Ovary (tissue), 9 donors: Measurements from ENCODE around the gene MGAT5. TPM values are rescaled to one million over a fixed set of nuclear protein-coding genes. Genes with fewer than 3 reads are reported as not detected.
A peak's percentile ranks its signal among the peaks of the same experiment; 100 is the strongest.

Experiments used
- DNase-seq, 5 donors: peaks; one replicate each; pipeline ENCODE4 v3.0.0-alpha.2; 2019 to 2020
- H3K27ac ChIP-seq, 2 donors: fragments of 200-600 bp; one replicate each; pipeline versions ENCODE4 v1.5.1 to v1.8.0; 2019 to 2022
- H3K27me3 ChIP-seq: fragments of 200-600 bp; one replicate; pipeline ENCODE4 v1.8.0; 2022
- H3K36me3 ChIP-seq: fragments of 200-600 bp; sonication (generic); one replicate; pipeline ENCODE4 v1.5.1; 2019
- H3K4me1 ChIP-seq: one replicate; pipeline ENCODE4 v1.8.1; 2013; ENCODE audit warnings: mild to moderate bottlenecking, moderate library complexity; ENCODE audit not compliant: insufficient read depth
- H3K4me3 ChIP-seq: fragments of 200-600 bp; sonication (generic); one replicate; pipeline ENCODE4 v1.5.1; 2017
- H3K9me3 ChIP-seq, 2 donors: fragments of 200-600 bp in 1 of 2; sonication (generic) in 1 of 2; one replicate each; pipeline versions ENCODE4 v1.5.1 to v1.8.1; 2013 to 2019; ENCODE audit warnings: mild to moderate bottlenecking in 1 of 2, moderate library complexity in 1 of 2
- EP300 ChIP-seq: sonication (generic); formaldehyde crosslinking; IDR thresholded peaks from one replicate; pipeline ENCODE4 v1.6.1; 2017; ENCODE audit warnings: antibody characterized with exemption
- POLR2A ChIP-seq: fragments of 450-650 bp; IDR thresholded peaks from one replicate; pipeline ENCODE4 v1.6.1; 2017; ENCODE audit warnings: antibody characterized with exemption, mild to moderate bottlenecking, moderate library complexity
- WGBS, 3 donors: extraction: QIAGEN DNeasy Blood & Tissue Kit in 1 of 3; methylation state at CpG; one replicate each; pipeline versions ENCODE4 v1.1.5 to v1.1.7; 2013 to 2017; 5-methylcytosine and 5-hydroxymethylcytosine counted together
- intact Hi-C, 4 donors: fragments of 100-400 bp; cut with DNase I; formaldehyde crosslinking; loops; one replicate each; pipeline versions ENCODE4 v1.11.0 to v1.15.1; 2022 to 2023
- polyA plus RNA-seq, 2 donors: library from polyadenylated mRNA; stranded (reverse); fragments of 200-250 nt in 1 of 2; fragments of 350-450 nt in 1 of 2; fragmentation: Illumina TruSeq in 1 of 2; extraction: RNeasy Lipid Tissue Mini Kit (QIAGEN cat#74804) in 1 of 2; gene quantifications; one replicate each; pipeline ENCODE4 v1.2.3, GENCODE V29; 2013 to 2014
- total RNA-seq, 7 donors: library from RNA; depleted of rRNA in 2 of 7; stranded (reverse); fragments of >200 nt in 2 of 7; fragmentation: NEBNext Ultra II Directional in 3 of 7; extraction: Animal tissue kit (Norgen Biotek cat#: 25700) in 3 of 7; gene quantifications; one replicate each; pipeline versions ENCODE4 v1.1.0 to v1.2.4, GENCODE V29; 2016 to 2023
- TF ChIP-seq, protein P1 (sequence below), 3 donors: fragments of 450-650 bp in 2 of 3; fragments of 200-600 bp in 1 of 3; IDR thresholded peaks; one replicate each; pipeline versions ENCODE4 v1.5.1 to v1.8.0; 2016 to 2022; ENCODE audit warnings: antibody characterized with exemption in 3 of 3, mild to moderate bottlenecking in 1 of 3
- donor health status: DM: no; HTN: no; CAD: no; lungs with moderate emphysema.
- donor health status: DM: no; HTN: no; CAD: no.
- donor health status: Bipolar disorder and iron deficiency.
- donor health status: DM: yes; HTN: yes; CAD: no.
- donor health status: DM: no; HTN: no; CAD: no.
- donor health status: DM: yes; HTN: yes; CAD: no.

MGAT5 gene
- total and polyA plus RNA-seq, 9 donors: 11.3 to 61.2 (median 32.4) TPM

GRCh38 chr2:134277223-134277622 is 23.4 kb downstream of the MGAT5 start:
- no peaks in the 10 kb centered on the region for H3K27me3 ChIP-seq
- no peaks in the 10 kb centered on the region for H3K9me3 ChIP-seq
- no peaks in the 10 kb centered on the region for H3K36me3 ChIP-seq
- peaks cover 13% of the 10 kb centered on the region for H3K4me1 ChIP-seq
- WGBS, 3 donors: 91 to 96% (median 96%) methylated on average over 4 of the region's 4 CpGs
- no peak overlapping the region for H3K4me3 ChIP-seq
- intact Hi-C loops: no loop called here
- no peak overlapping the region for H3K27ac ChIP-seq
- DNase-seq: no peak
- no peak for TF ChIP-seq POLR2A
- TF ChIP-seq EP300: no peak
- TF ChIP-seq, protein P1, sequence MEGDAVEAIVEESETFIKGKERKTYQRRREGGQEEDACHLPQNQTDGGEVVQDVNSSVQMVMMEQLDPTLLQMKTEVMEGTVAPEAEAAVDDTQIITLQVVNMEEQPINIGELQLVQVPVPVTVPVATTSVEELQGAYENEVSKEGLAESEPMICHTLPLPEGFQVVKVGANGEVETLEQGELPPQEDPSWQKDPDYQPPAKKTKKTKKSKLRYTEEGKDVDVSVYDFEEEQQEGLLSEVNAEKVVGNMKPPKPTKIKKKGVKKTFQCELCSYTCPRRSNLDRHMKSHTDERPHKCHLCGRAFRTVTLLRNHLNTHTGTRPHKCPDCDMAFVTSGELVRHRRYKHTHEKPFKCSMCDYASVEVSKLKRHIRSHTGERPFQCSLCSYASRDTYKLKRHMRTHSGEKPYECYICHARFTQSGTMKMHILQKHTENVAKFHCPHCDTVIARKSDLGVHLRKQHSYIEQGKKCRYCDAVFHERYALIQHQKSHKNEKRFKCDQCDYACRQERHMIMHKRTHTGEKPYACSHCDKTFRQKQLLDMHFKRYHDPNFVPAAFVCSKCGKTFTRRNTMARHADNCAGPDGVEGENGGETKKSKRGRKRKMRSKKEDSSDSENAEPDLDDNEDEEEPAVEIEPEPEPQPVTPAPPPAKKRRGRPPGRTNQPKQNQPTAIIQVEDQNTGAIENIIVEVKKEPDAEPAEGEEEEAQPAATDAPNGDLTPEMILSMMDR (IDR thresholded peaks at IDR 0.05): no peak

DNA sequence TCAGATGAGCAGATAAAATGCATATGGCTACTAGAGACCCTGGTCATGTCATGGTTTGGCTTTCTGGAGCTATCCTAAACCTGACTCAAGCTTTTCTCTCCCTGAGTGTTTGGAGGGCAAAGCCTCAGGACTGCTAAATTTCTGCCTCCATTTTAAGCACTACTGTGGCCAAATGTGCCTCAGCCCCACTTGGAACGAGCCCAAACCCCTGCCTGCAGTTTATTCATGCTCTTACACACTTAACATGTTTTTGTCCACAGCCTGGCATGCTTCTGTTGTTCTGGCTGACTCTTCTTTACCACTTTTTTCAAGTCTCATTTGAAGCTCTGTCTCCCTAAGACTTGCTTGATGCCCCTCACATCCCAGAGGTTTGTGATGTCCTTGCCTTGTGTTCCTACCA is 24.7 kb downstream of the MGAT5 start:
- no peaks in the 10 kb centered on the region for H3K9me3 ChIP-seq
- H3K4me3 ChIP-seq: no peak overlapping the region
- H3K27me3 ChIP-seq: no peaks in the 10 kb centered on the region
- H3K36me3 ChIP-seq: no peaks in the 10 kb centered on the region
- 2 to 27% (median 16%) methylated on average over 1 of the region's 1 CpG for WGBS, 3 donors
- no peak overlapping the region for H3K27ac ChIP-seq
- TF ChIP-seq, protein P1 (IDR thresholded peaks at IDR 0.05): no peak
- TF ChIP-seq EP300 (no peak), POLR2A (no peak)
- peaks cover 13% of the 10 kb centered on the region for H3K4me1 ChIP-seq
- DNase-seq: peak in 3 of 5 donors; percentile 34 to 52 (median 41)
- intact Hi-C loops: no loop called here

DNA sequence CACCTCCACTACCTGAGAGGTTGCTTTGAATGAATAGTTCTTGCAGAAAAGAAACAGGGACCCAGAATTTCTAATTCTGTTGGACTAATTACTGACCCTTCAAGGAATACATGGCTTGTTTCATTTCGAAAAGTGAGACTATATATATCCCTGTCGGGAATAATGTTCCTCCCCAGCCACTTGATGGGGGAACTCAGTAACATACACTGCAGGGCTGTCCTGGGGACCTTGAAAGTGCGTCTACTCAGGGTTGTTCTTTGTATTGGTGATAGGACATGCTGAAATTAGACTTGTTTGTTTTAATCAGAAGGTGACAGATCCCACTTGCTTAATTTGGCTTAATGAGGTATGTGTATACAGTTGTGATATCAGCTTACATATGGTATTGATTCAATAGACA is 25.5 kb downstream of the MGAT5 start:
- DNase-seq: no peak
- H3K27ac ChIP-seq: no peak overlapping the region
- H3K4me1 ChIP-seq: peaks cover 13% of the 10 kb centered on the region
- WGBS, 3 donors: 57 to 62% (median 59%) methylated on average over 3 of the region's 3 CpGs
- no peak overlapping the region for H3K4me3 ChIP-seq
- intact Hi-C loops: no loop called here
- TF ChIP-seq EP300: no peak
- H3K27me3 ChIP-seq: no peaks in the 10 kb centered on the region
- no peaks in the 10 kb centered on the region for H3K9me3 ChIP-seq
- no peaks in the 10 kb centered on the region for H3K36me3 ChIP-seq

DNA sequence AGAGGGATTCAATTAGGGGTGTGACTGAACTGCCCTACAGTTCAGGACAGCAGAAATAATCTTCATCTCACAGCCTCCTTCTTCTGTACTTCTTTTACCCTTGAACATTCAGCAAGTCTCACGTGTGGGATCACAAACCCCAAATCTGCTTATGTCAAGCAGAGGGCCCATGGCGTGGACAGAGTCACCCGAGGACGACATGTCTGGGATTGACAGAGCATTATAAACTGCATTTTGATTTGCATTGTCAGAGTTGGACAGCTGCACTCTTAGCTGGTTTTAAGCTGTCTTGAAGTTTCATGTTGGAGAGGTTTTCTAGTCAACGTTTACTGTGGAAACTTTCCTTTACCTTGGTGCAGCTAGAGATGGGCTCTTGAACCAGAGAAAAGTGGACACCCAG is 26.4 kb downstream of the MGAT5 start:
- Histone ChIP-seq H3K4me1 (peaks cover 13% of the 10 kb centered on the region), H3K27me3 (no peaks in the 10 kb centered on the region), H3K9me3 (no peaks in the 10 kb centered on the region), H3K4me3 (no peak overlapping the region), H3K27ac (no peak overlapping the region), H3K36me3 (no peaks in the 10 kb centered on the region)
- 62 to 78% (median 65%) methylated on average over 5 of the region's 5 CpGs for WGBS, 3 donors
- intact Hi-C loops: no loop called here
- TF ChIP-seq EP300: no peak
- TF ChIP-seq POLR2A: no peak
- TF ChIP-seq, protein P1 (IDR thresholded peaks at IDR 0.05): no peak
- no peak for DNase-seq

- Histone ChIP-seq H3K4me3 (no peak overlapping the region), H3K36me3 (no peaks in the 10 kb centered on the region), H3K27me3 (no peaks in the 10 kb centered on the region), H3K9me3 (no peaks in the 10 kb centered on the region), H3K27ac (no peak overlapping the region), H3K4me1 (peaks cover 13% of the 10 kb centered on the region)
- TF ChIP-seq, protein P1 (IDR thresholded peaks at IDR 0.05): no peak
- TF ChIP-seq EP300 (no peak), POLR2A (no peak)
- no peak for DNase-seq
- 89 to 96% (median 95%) methylated on average over 4 of the region's 4 CpGs for WGBS, 3 donors
- intact Hi-C loops: no loop called here
Observed at GRCh38 chr2:134280726-134281125, 26.9 kb downstream of the MGAT5 start.
